A673 (cell line): ENCODE results near the gene BID.

ENCODE experiments used
- EZH2 ChIP-seq: fragments of 200-600 bp; sonication (generic); IDR thresholded peaks from 2 replicates; pipeline ENCODE4 v1.6.1; 2017; ENCODE audit warnings: borderline replicate concordance, low read depth, mild to moderate bottlenecking, mixed read lengths, antibody characterized with exemption, low read length; ENCODE audit not compliant: poor library complexity, severe bottlenecking
- TF ChIP-seq, protein P1 (sequence below): fragments of 300-800, 200-600 bp; sonication (generic); conservative IDR thresholded peaks from 2 replicates; pipeline ENCODE4 v1.5.1; 2017; ENCODE audit warnings: low read depth, mild to moderate bottlenecking, antibody characterized with exemption, low read length, moderate library complexity, mixed read lengths

GRCh38 chr22:17784776-17785175 lies 10.5 kb upstream of the BID start:
- TF ChIP-seq, protein P1, sequence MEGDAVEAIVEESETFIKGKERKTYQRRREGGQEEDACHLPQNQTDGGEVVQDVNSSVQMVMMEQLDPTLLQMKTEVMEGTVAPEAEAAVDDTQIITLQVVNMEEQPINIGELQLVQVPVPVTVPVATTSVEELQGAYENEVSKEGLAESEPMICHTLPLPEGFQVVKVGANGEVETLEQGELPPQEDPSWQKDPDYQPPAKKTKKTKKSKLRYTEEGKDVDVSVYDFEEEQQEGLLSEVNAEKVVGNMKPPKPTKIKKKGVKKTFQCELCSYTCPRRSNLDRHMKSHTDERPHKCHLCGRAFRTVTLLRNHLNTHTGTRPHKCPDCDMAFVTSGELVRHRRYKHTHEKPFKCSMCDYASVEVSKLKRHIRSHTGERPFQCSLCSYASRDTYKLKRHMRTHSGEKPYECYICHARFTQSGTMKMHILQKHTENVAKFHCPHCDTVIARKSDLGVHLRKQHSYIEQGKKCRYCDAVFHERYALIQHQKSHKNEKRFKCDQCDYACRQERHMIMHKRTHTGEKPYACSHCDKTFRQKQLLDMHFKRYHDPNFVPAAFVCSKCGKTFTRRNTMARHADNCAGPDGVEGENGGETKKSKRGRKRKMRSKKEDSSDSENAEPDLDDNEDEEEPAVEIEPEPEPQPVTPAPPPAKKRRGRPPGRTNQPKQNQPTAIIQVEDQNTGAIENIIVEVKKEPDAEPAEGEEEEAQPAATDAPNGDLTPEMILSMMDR: no peak
- no peak for TF ChIP-seq EZH2
